Neuronal stem cell (in vitro differentiated cells): ENCODE data around the gene FUBP3.

Experiments used
- DNase-seq: peaks from one replicate; pipeline ENCODE4 v3.0.0-alpha.2; 2013; ENCODE audit warnings: low spot score
- H2AFZ ChIP-seq: one replicate; pipeline ENCODE4 v1.6.1; 2013; ENCODE audit warnings: mild to moderate bottlenecking, low read length, inconsistent platforms
- H2AK5ac ChIP-seq: 2 replicates; pipeline ENCODE4 v1.6.1; 2013; ENCODE audit warnings: low read depth, mild to moderate bottlenecking, inconsistent platforms, low read length, moderate library complexity, mixed read lengths
- H2BK120ac ChIP-seq: 2 replicates; pipeline ENCODE4 v1.6.1; 2013; ENCODE audit warnings: low read depth, mild to moderate bottlenecking, inconsistent platforms, low read length, moderate library complexity, mixed read lengths
- H2BK12ac ChIP-seq: one replicate; pipeline ENCODE4 v1.6.1; 2013; ENCODE audit warnings: low read length, inconsistent platforms
- H2BK15ac ChIP-seq: 2 replicates; pipeline ENCODE4 v1.6.1; 2013; ENCODE audit warnings: mild to moderate bottlenecking, low read length, inconsistent platforms, mixed read lengths
- H2BK5ac ChIP-seq: one replicate; pipeline ENCODE4 v1.6.1; 2013; ENCODE audit warnings: inconsistent platforms, mild to moderate bottlenecking, low read length, moderate library complexity
- H3K14ac ChIP-seq: one replicate; pipeline ENCODE4 v1.6.1; 2013; ENCODE audit warnings: low read length, inconsistent platforms
- H3K18ac ChIP-seq: 2 replicates; pipeline ENCODE4 v1.6.1; 2013; ENCODE audit warnings: low read length, inconsistent platforms
- H3K23ac ChIP-seq: 2 replicates; pipeline ENCODE4 v1.6.1; 2013; ENCODE audit warnings: low read depth, mild to moderate bottlenecking, mixed read lengths, low read length, inconsistent platforms; ENCODE audit not compliant: poor library complexity
- H3K27ac ChIP-seq: replicated peaks from 3 replicates; pipeline ENCODE4 v1.5.1; 2013; ENCODE audit warnings: low read length, inconsistent platforms
- H3K27me3 ChIP-seq, 3 experiments: 2 replicates each; pipeline ENCODE4 v1.6.1; 2013; ENCODE audit warnings: low read length in 3 of 3, mild to moderate bottlenecking in 2 of 3, inconsistent platforms in 1 of 3, low read depth in 1 of 3, mixed read lengths in 1 of 3, moderate library complexity in 1 of 3; ENCODE audit not compliant: control insufficient read depth in 3 of 3, insufficient read depth in 3 of 3
- H3K36me3 ChIP-seq, 2 donors: replicated peaks in 1 of 2; 2 replicates each; pipeline ENCODE4 v1.6.1; 2013; ENCODE audit warnings: low read length in 2 of 2; ENCODE audit not compliant: control insufficient read depth in 2 of 2, insufficient read depth in 2 of 2
- H3K4ac ChIP-seq: 2 replicates; pipeline ENCODE4 v1.6.1; 2013; ENCODE audit warnings: inconsistent platforms, mild to moderate bottlenecking, low read length, moderate library complexity
- H3K4me1 ChIP-seq, 2 donors: 1 replicate in 1 of 2; 2 replicates in 1 of 2; pipeline ENCODE4 v1.6.1; 2013; ENCODE audit warnings: low read length in 2 of 2, low read depth in 1 of 2; ENCODE audit not compliant: control insufficient read depth in 2 of 2, insufficient read depth in 1 of 2
- H3K4me2 ChIP-seq: one replicate; pipeline ENCODE4 v1.6.1; 2013; ENCODE audit warnings: mild to moderate bottlenecking, low read length, inconsistent platforms; ENCODE audit not compliant: insufficient read depth, poor library complexity, severe bottlenecking
- H3K4me3 ChIP-seq, 2 donors: 2 replicates each; pipeline ENCODE4 v1.5.1; 2013; ENCODE audit warnings: low read length in 2 of 2, mild to moderate bottlenecking in 2 of 2, inconsistent platforms in 1 of 2, moderate library complexity in 1 of 2
- H3K79me1 ChIP-seq: one replicate; pipeline ENCODE4 v1.6.1; 2013; ENCODE audit warnings: low read depth, mild to moderate bottlenecking, inconsistent platforms, low read length, moderate library complexity
- H3K9ac ChIP-seq: one replicate; pipeline ENCODE4 v1.6.1; 2013; ENCODE audit warnings: mild to moderate bottlenecking, low read depth, low read length, inconsistent platforms; ENCODE audit not compliant: poor library complexity
- H3K9me3 ChIP-seq, 2 donors: replicated peaks in 1 of 2; 2 replicates each; pipeline versions ENCODE3 to v1.6.1; 2013; ENCODE audit warnings: low read length in 2 of 2, mild to moderate bottlenecking in 2 of 2, inconsistent platforms in 1 of 2, low read depth in 1 of 2, mixed read lengths in 1 of 2, moderate library complexity in 1 of 2; ENCODE audit not compliant: control insufficient read depth in 2 of 2, insufficient read depth in 1 of 2
- H4K8ac ChIP-seq: one replicate; pipeline ENCODE4 v1.6.1; 2013; ENCODE audit warnings: low read depth, mild to moderate bottlenecking, inconsistent platforms, low read length, moderate library complexity
- H4K91ac ChIP-seq: one replicate; pipeline ENCODE4 v1.6.1; 2013; ENCODE audit warnings: low read length, low read depth, mild to moderate bottlenecking, inconsistent platforms; ENCODE audit not compliant: poor library complexity
- WGBS, 2 donors: extraction: QIAGEN DNeasy Blood & Tissue Kit; methylation state at CpG; one replicate each; pipeline ENCODE4 v1.1.7; 2013; ENCODE audit warnings: missing lambda C conversion rate in 2 of 2, mixed read lengths in 1 of 2; ENCODE audit not compliant: insufficient read length in 2 of 2, insufficient replicate concordance in 1 of 2; ENCODE audit errors: extremely low coverage in 2 of 2; 5-methylcytosine and 5-hydroxymethylcytosine counted together

FUBP3 gene

GRCh38 chr9:130539420-130540223, 39.8 kb upstream of the FUBP3 start:
- peaks cover 0 to 56% (median 13%) of the 10 kb centered on the region in 3 experiments for H3K27me3 ChIP-seq
- peak overlapping the region; percentile 71 for H2AK5ac ChIP-seq
- no peak overlapping the region for H3K4me2 ChIP-seq
- H3K36me3 ChIP-seq, result no peaks in the 10 kb centered on the region
- no peak overlapping the region for H3K14ac ChIP-seq
- H3K23ac ChIP-seq, result no peak overlapping the region
- H2BK15ac ChIP-seq, result no peak overlapping the region
- no peak overlapping the region for H2BK120ac ChIP-seq
- no peak overlapping the region for H4K91ac ChIP-seq
- H3K9ac ChIP-seq, result no peak overlapping the region
- H2BK5ac ChIP-seq, result no peak overlapping the region
- no peak overlapping the region for H3K18ac ChIP-seq
- H3K4ac ChIP-seq, result no peak overlapping the region
- no peak overlapping the region for H3K4me3 ChIP-seq
- H3K27ac ChIP-seq, result no peak overlapping the region
- H2AFZ ChIP-seq, result no peak overlapping the region
- H3K9me3 ChIP-seq, result no peaks in the 10 kb centered on the region
- H3K4me1 ChIP-seq, result peaks cover 11 to 14% of the 10 kb centered on the region in 2 donors
- H2BK12ac ChIP-seq, result no peak overlapping the region
- no peak overlapping the region for H4K8ac ChIP-seq
- DNase-seq, result no peak
- no CpG with 5 or more reads among the region's 11 CpGs for WGBS, 2 donors
- H3K79me1 ChIP-seq, result no peaks in the 10 kb centered on the region

- Histone ChIP-seq H3K36me3 (no peaks in the 10 kb centered on the region), H2AFZ (no peak overlapping the region), H3K4ac (no peak overlapping the region), H3K27ac (no peak overlapping the region), H3K4me2 (no peak overlapping the region), H3K14ac (no peak overlapping the region), H3K18ac (no peak overlapping the region), H3K27me3 (peaks cover 0 to 42% (median 12%) of the 10 kb centered on the region in 3 experiments), H2BK15ac (no peak overlapping the region), H3K23ac (no peak overlapping the region), H4K8ac (no peak overlapping the region), H3K9ac (no peak overlapping the region), H4K91ac (no peak overlapping the region), H3K79me1 (no peaks in the 10 kb centered on the region), H2BK12ac (no peak overlapping the region), H3K9me3 (no peaks in the 10 kb centered on the region), H3K4me1 (peaks cover 0 to 5% of the 10 kb centered on the region in 2 donors), H2BK120ac (no peak overlapping the region), H2BK5ac (no peak overlapping the region), H3K4me3 (no peak overlapping the region), H2AK5ac (no peak overlapping the region)
- no CpG with 5 or more reads among the region's 2 CpGs for WGBS, 2 donors
- no peak for DNase-seq
These were observed 37.8 kb upstream of the FUBP3 start for GRCh38 chr9:130541533-130541932.

- no CpG with 5 or more reads among the region's 5 CpGs for WGBS, 2 donors
- no peak overlapping the region for H3K9ac ChIP-seq
- no peaks in the 10 kb centered on the region for H3K79me1 ChIP-seq
- H4K8ac ChIP-seq, result no peak overlapping the region
- no peak overlapping the region for H2AK5ac ChIP-seq
- H2BK5ac ChIP-seq, result no peak overlapping the region
- no peaks in the 10 kb centered on the region for H3K9me3 ChIP-seq
- no peak overlapping the region for H3K4me3 ChIP-seq
- H3K4me1 ChIP-seq, result peaks cover 0 to 5% of the 10 kb centered on the region in 2 donors
- H2BK120ac ChIP-seq, result no peak overlapping the region
- H3K18ac ChIP-seq, result no peak overlapping the region
- H2BK15ac ChIP-seq, result no peak overlapping the region
- H2BK12ac ChIP-seq, result no peak overlapping the region
- no peak overlapping the region for H3K4me2 ChIP-seq
- no peak overlapping the region for H3K4ac ChIP-seq
- no peak overlapping the region for H3K23ac ChIP-seq
- no peak overlapping the region for H3K27ac ChIP-seq
- H4K91ac ChIP-seq, result no peak overlapping the region
- H3K27me3 ChIP-seq, result peaks cover 0 to 37% (median 8%) of the 10 kb centered on the region in 3 experiments
- no peak overlapping the region for H2AFZ ChIP-seq
- H3K36me3 ChIP-seq, result no peaks in the 10 kb centered on the region
- no peak overlapping the region for H3K14ac ChIP-seq
- no peak for DNase-seq
These were observed 37.3 kb upstream of the FUBP3 start for GRCh38 chr9:130542038-130542437.

GRCh38 chr9:130542457-130543228, 36.7 kb upstream of the FUBP3 start:
- no peak overlapping the region for H3K14ac ChIP-seq
- no peaks in the 10 kb centered on the region for H3K9me3 ChIP-seq
- peak overlapping the region; percentile 61 for H3K18ac ChIP-seq
- H3K4me2 ChIP-seq, result no peak overlapping the region
- H2BK120ac ChIP-seq, result no peak overlapping the region
- no peak overlapping the region for H3K27ac ChIP-seq
- H4K91ac ChIP-seq, result peak overlapping the region; percentile 62
- H2AFZ ChIP-seq, result no peak overlapping the region
- H2BK15ac ChIP-seq, result peak overlapping the region; percentile 10
- no peaks in the 10 kb centered on the region for H3K79me1 ChIP-seq
- H3K23ac ChIP-seq, result peak overlapping the region; percentile 77
- H3K27me3 ChIP-seq, result peaks cover 0 to 31% (median 4%) of the 10 kb centered on the region in 3 experiments
- H2BK12ac ChIP-seq, result no peak overlapping the region
- peak overlapping the region; percentile 18 for H2AK5ac ChIP-seq
- H2BK5ac ChIP-seq, result no peak overlapping the region
- no peak for DNase-seq
- H3K4me3 ChIP-seq, result no peak overlapping the region
- peak overlapping the region; percentile 6 for H3K9ac ChIP-seq
- no peak overlapping the region for H3K4ac ChIP-seq
- no peaks in the 10 kb centered on the region for H3K36me3 ChIP-seq
- peaks cover 0 to 5% of the 10 kb centered on the region in 2 donors for H3K4me1 ChIP-seq
- WGBS, 2 donors, result no CpG with 5 or more reads among the region's 7 CpGs
- H4K8ac ChIP-seq, result no peak overlapping the region
